GM21381 (cell line): ENCODE data around the gene TREM1.

ENCODE experiments used
- ATAC-seq: cut with Tn5 transposase; IDR thresholded peaks from one replicate; pipeline ENCODE4 v1.9.1; 2021; ENCODE audit warnings: mild to moderate bottlenecking, moderate library complexity; ENCODE audit not compliant: unreplicated experiment

TREM1 gene

DNA sequence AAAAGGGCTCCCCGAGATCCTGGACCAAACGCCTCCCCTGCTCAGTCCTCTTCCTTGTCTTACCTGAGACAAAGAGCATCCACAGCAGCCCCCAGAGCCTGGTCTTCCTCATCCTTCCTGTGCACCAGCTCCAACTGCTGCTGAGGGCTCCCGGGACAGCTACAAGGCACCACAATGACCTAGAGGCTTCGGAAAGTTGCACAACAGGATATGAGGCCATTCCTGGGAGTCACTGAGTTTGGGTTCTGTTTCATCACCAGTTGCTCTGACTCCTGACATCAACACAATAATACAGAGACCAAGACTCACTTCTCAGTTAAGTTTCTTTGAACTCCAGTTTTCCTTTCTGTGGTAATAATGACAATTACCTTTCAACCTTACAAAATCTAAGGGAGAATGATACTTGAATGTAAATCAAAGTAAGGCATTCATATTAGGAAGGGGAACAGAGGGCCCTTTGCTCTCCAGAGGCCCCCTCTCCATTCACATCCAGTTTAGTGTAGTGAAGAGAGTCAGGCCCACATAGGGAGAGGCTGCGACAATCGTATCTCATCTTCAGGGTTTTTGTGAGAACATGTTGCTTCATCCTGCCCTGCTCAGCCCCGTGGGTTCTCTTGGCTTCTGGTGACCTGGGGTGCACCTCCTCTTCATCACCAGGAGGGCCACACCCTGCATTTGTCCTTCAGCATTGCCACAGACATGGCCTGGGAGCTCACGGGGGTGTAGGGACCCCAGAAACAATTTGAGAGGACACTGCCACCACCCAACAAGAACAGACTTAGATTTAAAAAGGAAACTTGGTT, at the start of gene TREM1:
TREM1 (minus strand) TSS at position 139 of the 803 bp plus-strand sequence; CDS start at position 112, 27 bp downstream.
- ATAC-seq: no peak

DNA sequence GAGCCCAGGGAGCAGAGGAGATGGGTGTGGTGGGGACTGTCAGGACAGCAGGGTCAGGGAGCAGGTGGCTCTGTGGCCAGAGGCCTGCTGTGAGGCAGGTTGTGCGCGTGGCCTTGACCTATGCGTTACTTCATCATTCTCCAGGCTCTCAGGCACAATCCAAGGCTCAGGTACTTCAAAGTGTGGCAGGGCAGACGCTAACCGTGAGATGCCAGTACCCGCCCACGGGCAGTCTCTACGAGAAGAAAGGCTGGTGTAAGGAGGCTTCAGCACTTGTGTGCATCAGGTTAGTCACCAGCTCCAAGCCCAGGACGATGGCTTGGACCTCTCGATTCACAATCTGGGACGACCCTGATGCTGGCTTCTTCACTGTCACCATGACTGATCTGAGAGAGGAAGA, 49.5 kb upstream of the TREM1 start:
- ATAC-seq: no peak

DNA sequence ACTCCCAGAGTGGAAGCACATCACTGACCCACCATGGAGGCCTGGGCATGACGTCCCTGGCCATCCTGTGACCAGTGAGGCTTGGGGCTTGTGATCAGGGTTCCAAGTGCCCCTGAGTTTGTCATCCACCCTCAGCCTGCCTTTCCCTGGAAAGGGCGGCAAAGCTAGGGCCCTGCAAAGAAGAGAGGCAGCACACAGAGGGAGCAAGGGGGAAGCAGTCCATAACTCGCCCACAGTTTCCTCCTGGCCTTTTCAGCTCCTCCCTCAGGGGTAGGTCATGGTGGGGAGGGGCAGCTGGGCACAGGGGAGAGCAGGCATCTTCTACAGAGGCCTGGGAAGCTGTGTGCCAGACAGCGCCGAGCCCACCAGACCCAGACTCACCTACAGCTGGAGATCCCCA, 48.8 kb upstream of the TREM1 start, which contains the start of gene NCR2:
NCR2 (plus strand) TSS at position 313 of the 400 bp plus-strand sequence. CDS start 269 bp downstream, outside the sequence.
- no peak for ATAC-seq

DNA sequence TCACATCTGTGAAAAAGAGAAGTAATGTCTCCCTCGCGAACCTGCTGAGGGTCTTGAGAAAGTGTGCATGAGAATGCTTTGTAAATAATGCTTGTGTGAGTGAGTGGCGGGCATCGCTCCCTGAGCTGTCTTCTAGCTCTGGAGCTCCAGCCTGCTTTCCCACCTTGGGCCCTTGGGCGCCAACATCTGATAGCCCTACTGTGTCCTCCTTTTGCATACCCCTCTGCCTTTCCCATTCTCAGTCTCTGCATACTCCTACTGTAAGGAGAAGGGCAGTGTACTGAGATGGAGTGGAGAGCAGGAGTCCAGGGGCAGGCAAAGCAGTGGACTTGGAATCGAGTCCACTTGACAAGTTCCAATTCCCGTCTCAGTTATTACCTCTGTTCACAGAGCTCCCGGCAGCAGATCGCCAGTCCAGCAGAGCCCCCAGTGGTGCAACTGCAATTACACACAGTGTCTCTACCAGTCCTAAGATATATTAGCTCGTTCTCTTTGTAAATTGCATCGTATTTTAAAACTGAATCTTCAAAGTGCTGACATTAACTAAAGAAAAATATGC, 48.1 kb upstream of the TREM1 start:
- ATAC-seq: no peak

DNA sequence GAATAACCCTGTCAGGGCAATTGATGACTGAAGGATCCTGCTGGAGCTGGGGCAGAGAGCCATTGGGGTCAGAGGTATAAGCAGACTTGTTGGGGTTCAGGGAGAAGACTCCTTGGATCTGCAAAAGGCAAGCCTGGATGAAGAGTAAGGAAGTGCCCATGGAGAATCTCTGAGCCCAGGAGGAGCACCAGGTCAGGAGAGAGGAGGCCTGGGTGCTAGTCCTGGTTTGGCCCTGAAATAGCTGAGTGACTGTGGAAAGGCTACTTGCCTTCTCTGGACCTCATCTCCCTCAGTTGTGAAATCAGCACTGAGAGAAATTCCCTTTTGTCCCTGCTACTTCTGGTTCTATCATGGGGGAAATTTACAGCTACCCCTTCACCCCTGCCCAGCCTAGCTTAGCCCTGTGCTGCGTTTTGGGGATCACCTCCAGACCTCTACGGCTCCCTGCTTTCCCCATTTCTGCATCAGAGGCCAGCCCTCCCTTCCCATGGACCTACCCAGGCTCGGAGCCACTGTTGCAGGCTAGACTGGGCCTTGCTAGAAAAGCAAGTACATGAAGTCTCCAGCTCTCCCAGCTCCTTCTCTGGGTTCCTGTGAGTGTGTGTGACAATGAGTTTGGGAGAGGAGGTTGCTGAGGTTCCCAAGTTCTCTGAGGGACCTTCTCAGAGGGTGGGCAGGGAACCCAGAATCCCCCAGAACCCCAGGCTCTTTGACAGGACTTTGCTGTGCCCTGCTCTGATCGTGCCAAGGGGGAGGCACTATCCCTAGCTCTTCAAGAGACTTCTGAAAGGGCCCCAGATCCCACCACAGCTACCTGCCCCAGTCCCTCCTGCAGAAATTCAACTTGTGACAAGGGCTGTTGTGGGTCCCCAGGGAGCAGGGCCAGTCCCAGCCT, 46.6 kb upstream of the TREM1 start:
- no peak for ATAC-seq

DNA sequence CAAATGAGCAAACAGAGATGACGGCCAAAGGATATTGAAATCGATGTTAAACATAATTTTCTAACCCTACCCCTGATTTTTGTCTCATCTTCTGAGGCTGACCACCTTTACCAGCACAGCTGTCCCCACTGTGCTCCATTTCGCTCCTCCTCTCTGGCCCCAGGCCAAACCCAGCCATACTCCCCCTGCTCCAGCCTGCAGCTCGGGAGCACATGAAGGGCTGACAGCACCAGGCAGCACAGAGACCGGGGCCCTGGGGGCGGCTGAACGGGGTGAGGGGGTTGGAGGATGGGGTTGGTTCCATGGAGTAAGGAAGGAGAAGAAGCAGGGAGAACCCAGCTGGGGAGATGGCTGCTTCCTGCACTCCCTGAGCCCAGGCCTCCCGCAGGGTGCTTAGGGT, 45.8 kb upstream of the TREM1 start:
- no peak for ATAC-seq

DNA sequence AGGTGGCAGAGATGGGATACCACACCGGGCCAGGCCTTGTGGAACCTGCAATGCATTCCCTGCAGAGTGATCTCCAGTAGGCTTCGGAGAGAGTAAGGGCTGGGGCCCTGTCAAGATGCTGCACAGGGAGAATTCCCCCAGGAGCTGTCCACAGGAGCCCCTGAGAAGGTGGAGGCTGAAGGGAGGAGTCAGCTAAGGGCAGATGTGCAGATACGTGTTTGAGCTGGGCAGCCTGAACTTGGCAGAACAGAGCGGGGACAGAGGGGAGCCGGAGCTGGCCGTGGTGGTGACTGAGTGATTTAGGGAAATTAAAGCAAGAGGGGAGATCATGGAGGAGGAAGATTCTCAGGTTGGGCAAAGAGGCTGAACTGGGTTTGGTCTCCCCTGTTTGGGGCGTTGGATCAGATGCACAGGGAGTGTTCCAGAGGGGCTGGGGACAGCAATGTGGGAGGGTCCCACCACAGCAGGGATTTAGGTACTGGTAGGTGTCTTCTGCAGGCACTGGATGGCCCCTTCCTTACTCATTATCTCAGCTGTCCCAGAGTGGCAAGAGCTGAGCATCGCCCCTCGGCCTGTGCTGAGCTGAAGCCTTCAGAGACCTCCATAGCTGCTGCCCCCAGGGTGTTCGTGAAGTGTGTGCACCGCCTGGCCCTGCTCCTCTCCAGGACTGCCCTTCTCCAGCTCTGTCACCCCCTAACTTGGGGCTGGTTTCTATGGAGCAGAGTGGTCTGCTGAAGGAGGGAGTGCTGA, 45.1 kb upstream of the TREM1 start:
- no peak for ATAC-seq

DNA sequence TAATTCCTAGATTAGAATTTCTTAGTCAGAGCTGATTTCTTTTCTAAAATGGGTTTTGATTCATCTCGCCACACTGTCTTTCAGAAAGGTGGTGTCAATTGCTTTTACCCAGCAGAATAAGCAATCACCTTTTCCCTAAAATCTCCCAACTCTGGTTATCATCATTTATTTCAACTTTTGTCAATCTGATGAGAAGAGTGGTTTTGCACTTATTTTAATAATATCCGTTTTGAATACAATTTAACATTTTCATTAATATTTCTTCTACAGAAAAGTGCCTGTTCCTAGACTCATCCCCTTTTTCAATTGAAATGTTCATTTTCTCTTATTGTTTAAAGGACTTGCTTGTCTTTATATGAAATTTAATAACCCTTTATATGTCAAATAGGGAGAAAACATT, 40.7 kb upstream of the TREM1 start:
- no peak for ATAC-seq

DNA sequence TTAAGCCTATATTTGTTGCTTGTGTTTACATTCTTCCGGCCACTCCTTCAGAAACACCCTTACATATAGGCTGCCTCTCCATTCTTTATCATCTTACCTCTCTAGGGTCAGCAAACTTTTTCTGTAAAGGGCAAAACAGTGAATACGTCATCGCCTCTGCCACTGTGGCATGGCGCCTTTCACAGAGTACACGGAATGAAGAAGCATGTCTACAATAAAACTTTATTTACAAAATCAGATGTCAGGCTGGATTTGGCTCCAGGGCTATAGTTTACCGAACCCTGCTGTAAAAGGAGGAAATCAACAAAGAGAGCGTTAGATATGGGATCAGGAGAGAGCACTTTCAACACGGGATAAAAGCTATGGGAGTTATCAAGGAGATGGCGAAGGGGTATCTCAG, 39.6 kb upstream of the TREM1 start:
- no peak for ATAC-seq

DNA sequence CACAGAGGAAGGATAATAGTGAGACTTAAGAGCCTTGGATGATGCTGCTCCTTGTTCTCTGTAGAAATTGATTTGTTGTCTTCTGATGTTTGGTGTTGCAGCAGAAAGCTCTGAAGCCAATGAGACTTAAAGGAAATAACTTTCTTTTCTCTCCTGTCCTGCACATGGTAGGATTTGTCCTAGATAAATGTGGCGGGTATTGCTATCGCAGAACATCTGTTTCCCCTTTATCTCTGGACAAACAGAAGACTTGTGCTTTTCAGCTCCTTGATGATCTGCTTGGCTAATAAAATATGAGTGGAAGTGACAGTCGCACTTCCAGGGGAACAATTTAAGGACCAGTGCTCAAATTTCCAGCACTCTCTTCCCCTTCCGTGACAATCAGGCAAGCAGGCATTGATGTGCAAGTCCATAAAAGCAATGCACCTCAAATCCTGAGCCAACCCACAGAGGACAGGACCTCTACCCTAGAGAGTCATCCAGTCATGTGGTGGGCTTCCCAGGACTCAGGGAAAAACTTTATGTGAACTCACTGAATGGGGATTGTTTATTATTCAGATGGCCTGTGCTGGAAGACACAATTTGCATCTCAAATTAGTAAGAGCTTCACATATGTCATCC, 39.1 kb upstream of the TREM1 start:
- no peak for ATAC-seq

DNA sequence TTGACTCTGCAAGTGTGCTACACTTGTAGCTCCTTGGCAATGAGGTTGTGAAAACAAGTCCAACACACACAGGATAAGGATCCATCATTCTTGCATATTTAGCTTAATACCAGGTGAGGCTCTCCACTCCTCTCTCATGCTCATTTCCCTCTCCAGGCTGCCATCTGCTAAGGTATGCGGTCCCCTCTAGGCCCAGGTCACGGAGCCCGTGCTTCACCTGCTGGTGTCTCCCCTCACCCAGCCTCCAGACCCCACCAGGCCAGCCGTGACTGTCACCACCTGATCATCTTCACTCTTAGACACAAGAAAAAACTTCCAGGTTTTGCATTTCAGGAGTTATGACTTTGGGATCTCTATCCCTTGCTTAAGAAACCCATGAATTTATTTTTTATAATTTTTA, 34.7 kb upstream of the TREM1 start:
- no peak for ATAC-seq

DNA sequence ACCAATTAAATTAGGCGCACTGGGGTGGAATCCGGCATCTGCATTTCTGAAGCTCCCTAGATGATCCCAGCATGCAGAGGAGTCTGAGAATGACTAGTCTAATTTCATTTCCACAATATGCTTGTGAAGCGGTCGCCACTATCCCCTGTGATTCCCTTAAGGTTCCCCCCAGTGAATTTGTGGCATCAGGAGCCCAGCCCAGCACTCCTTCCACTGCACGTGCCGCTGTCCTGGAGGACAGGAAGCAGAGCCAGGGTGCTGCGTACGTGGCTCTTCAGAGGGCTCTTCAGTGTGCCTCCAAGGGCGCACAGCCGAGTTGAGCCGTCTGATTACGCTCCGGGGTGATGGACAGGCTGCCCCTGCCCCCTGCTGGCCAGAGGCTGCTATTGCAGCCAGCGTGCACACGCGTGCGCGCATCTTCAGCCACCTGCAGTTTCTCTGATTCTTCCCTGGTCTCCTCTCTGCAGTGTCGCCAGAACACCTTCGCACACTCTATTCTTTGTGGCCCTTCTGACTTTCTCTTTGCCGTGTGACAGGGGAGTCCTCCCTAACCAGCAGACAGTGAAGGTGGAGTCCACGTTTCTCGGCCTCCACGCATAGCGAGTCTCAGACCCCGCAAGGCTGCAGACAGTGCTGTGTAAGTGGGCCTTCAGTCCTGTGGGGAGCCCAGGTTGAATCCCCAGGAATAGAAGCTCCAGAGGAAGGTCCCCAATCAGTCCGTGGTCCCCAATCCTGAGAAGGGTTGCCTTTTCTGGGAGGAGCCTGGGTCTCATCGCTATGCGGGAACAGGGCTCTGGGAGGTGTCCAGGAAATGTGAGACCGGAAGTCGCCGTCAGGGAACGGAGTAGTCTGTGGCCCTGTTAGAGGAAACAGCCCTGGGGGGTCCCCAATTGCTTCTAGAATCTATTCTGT, 32.4 kb upstream of the TREM1 start:
- ATAC-seq: peak; percentile 90

DNA sequence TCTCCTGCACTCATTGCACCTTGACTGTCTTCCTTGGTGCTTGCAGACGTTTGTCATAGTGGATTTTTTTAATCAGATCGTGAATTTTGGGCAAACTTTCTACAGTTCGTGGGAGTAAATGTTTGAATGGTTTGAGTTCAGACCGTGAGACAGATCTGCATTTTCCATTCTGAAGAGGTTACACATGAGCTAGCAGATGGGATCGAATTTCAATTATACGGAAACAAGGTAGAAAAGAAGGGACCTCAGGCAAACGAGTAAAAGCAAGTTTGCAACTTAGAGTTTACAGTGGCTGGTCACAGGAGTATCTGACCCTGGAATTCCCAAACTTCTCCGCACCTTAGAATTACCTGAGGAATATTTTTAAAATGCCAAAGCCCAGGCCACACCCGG, 31.8 kb upstream of the TREM1 start:
- no peak for ATAC-seq

DNA sequence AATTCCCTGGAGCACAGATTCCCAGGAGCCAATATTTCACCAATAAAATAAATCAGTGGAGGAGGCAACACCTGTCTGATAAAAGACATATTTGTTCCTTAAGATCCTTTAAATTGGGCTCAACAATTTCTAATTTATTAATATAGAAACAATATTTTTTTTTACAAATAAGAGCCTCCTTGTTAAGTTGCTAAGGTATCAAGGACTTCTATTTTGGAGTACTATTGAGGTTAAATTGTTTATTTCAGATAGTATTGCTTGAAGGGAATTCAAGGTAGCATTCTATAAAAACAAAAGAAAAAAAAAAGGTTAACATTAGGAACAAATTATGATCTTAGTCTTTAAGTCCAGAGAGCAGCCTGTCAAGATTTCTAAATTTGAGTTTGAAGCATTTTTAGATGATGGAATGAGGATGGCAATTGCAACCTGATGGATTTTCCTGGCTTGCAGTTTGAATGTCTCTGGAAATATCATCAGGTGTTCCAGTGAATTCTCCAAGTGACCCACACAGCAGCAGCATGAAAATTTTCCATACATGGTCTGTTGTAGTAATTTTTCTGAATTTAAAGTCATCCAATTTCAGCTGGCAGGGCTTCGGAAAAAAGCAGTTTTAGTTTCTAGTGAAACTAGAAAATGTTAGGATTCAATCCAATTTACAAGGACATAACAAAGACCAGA, 29.6 kb upstream of the TREM1 start:
- ATAC-seq: no peak

DNA sequence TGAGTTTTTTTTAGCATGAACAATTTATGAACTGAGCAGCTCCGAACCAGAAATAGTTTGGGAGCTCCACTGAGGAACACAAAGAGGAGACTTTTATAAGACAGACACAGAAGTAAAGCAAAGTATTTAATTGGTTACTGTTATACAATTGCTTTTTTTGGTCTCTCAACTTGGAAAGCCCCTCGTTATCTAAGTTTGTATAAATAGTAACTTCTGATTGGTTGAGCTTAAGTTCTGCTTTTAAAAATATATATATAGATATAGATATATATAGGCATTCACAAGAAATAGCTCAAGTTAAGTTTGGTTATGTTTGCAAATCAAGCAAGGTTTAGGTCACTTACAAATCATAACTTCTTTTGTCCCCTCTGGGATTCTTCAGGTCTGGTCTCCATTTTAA, 28.7 kb upstream of the TREM1 start:
- ATAC-seq: no peak

DNA sequence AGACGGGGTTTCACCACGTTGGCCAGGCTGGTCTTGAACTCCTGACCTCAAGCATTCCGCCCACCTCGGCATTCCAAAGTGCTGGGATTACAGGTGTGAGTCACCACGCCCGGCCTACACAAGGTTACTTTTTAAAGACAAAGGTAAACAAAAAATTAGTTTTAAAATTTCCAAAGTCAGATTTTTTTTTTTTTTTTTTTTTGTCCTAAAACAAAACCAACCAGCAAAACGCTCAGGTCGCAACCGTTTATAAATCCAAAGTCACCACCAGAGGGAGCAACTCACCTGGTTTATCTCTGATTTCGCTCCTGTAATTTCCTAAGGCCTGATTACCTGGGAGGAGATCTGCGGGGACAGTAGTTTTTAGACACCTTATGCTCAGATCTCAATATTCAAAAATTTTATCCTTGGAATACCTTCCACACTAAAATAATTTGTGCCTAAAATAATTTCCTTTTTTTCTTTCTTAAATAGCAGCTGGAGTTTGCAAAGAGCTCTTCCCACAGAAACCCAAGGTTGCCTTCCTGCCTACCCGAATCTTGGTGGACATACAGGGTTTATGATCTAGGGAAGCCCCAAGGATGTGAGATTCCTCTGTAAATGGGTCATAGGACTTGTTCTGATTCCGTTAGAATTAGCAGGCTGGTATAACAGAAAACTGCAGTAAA, 19.8 kb upstream of the TREM1 start:
- no peak for ATAC-seq

DNA sequence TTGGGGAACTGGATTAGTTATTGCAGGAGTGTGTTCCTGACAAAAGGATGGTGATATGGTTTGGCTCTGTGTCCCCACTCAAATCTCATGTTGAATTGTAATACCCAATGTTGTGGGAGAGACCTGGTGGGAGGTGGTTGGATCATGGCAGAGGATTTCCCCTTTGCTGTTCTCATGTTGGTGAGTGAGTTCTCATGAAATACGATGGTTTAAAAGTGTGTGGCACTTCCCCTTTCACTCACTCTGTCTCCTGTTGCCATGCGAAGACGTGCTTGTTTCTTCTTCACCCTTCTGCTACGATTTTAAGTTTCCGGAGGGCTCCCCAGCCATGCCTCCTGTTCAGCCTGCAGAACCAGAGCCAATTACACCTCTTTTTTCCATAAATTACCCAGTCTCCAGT, 16.2 kb upstream of the TREM1 start:
- no peak for ATAC-seq

DNA sequence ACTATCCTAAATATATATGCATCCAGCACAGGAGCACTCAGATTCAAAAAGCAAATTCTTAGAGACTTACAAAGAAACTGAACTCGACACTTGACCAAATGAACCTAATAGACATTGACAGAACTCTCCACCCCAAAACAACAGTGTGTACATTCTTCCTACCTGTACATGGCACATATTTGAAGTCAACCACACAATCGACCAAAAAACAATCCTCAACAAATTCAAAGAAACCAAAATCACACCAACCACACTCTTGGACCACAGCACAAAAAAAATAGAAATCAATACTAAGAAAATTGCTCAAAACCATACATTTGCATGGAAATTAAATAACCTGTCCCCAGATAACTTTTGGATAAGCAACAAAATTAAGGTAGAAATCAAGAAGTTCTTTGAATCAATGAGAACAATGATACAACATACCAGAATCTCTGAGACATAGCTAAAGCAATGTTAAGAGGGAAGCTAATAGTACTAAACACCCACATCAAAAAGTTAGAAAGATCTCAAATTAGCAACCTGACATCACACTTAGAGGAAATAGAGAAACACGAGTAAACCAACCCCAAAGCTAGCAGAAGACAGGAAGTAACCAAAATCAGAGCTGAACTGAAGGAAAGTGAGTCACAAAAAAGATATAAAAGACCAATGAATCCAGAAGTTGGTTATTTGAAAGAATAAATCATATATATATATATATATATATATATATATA, 12.5 kb upstream of the TREM1 start:
- no peak for ATAC-seq
